ENCODE results near the gene BPI. TPM values are rescaled to one million over a fixed set of nuclear protein-coding genes. Genes with fewer than 3 reads are reported as not detected.
"Not testable (repeated sequence)": the region's sequence is repeated elsewhere in the genome, so short reads cannot be mapped to it uniquely, and the experiment has no call there.

BPI gene
- total RNA-seq, 1 donor = 1.4 TPM

DNA sequence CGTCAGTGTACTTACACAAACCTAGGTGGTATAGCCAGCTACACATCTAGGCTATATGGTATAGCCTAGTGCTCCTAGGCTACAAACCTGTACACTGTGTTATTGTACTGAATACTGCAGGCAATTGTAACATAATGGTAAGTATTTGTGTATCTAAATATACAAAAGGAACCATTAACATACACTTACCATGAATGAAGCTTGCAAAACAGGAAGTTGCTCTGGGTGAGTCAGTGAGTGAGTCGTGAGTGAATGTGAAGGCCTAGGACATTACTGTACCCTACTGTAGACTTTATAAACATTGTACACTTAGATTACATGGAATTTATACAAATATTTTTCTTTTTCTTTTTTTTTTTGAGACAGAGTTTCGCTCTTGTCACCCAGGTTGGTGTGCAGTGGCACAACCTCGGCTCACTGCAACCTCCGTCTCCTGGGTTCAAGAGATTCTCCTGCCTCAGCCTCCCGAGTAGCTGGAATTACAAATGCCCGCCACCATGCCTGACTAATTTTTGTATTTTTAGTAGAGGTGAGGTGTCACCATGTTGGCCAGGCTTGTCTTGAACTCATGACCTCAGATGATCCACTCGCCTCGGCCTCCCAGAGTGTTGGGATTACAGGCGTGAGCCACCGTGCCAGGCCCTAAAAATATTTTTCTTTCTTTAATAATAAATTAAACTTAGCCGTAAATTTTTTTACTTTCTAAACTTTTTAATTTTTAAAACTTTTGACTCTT is 28.0 kb upstream of the BPI start:
- TF ChIP-seq, protein P1, sequence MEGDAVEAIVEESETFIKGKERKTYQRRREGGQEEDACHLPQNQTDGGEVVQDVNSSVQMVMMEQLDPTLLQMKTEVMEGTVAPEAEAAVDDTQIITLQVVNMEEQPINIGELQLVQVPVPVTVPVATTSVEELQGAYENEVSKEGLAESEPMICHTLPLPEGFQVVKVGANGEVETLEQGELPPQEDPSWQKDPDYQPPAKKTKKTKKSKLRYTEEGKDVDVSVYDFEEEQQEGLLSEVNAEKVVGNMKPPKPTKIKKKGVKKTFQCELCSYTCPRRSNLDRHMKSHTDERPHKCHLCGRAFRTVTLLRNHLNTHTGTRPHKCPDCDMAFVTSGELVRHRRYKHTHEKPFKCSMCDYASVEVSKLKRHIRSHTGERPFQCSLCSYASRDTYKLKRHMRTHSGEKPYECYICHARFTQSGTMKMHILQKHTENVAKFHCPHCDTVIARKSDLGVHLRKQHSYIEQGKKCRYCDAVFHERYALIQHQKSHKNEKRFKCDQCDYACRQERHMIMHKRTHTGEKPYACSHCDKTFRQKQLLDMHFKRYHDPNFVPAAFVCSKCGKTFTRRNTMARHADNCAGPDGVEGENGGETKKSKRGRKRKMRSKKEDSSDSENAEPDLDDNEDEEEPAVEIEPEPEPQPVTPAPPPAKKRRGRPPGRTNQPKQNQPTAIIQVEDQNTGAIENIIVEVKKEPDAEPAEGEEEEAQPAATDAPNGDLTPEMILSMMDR (IDR thresholded peaks at IDR 0.05; ENCODE audit: insufficient read depth, low read length) = no peak
- DNase-seq (ENCODE audit: low read depth) = peak; percentile 79
- no peak overlapping the region for H3K4me3 ChIP-seq (ENCODE audit: low read depth, low read length)

DNA sequence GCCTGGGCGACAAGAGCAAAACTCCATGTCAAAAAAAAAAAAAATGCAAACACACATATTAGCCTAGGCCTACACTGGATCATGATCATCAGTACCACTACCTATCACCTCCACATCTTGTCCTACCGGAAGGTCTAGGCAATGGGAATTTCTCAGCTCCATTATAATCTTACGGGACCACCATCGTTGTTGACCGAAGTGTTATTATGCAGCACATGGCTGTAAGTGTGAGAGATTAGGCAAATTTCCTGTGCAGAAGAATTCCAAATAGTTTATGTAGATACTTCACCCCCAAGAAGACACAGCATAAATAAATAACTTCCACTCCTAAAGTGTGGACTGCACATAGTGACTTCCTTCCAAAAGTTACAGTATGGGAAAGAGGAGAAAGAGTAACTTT is 26.7 kb upstream of the BPI start:
- H3K4me3 ChIP-seq (ENCODE audit: low read depth, low read length) = no peak overlapping the region
- DNase-seq (ENCODE audit: low read depth) = no peak
- TF ChIP-seq, protein P1 (IDR thresholded peaks at IDR 0.05; ENCODE audit: insufficient read depth, low read length) = no peak

DNA sequence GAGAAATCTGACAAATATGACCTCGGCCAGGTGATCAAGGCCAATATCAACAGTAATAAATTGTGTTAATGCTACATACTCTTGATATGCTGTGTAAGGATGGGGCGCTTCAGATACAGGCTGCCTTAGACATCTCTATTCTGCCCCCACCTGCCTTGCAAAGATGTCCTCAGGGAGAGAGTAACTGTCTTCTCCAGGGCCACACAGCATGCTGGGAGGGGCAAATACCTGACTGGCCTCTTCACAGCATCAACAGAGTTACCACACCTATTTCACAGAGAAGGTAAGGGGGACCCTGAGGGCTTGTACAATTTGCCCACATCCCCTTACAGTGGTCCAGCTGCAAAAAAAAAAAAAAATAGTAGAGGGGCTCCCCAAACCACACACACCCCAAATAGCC is 26.3 kb upstream of the BPI start:
- H3K4me3 ChIP-seq (ENCODE audit: low read depth, low read length) = no peak overlapping the region
- no peak for DNase-seq (ENCODE audit: low read depth)
- TF ChIP-seq, protein P1 (IDR thresholded peaks at IDR 0.05; ENCODE audit: insufficient read depth, low read length) = no peak

DNA sequence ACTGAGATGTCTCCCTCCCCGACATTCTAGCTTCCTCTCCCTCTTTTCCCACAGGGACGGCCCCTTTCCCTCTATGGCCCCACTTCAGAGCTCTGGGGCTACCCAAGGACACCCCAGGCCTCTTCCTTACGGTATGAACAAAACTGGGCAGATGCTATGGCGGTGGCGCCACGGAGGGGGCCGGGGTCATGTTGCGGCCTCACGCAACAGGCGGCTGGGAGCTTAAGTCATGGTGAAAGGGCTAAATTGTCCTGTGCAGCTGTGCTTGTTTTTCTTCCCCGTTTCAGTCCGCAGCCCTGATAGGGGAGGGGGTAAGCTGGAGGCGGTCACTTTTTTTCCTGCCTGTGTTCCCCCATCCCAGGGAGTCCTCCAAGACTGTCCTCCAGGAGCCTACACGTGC is 25.8 kb upstream of the BPI start:
- TF ChIP-seq, protein P1 (IDR thresholded peaks at IDR 0.05; ENCODE audit: insufficient read depth, low read length) = no peak
- no peak for DNase-seq (ENCODE audit: low read depth)
- no peak overlapping the region for H3K4me3 ChIP-seq (ENCODE audit: low read depth, low read length)

DNA sequence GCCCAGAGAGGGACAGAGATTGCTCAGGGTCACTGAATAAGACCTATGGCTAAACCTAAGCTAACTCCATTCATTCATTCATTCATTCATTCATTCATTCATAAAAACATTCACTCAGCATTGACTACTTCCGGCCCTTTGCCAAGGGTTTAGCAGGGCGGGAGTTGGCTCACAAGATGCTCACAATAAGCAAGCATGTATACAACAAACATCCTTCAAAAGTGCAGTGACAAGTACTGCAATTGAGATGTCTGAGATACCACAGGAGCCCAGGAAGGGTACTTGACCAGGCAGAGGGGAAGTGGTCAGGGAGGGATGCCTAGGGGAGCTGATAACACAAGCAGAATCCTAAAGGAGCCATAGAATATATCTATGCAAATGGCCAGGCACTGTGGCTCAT is 25.2 kb upstream of the BPI start:
- DNase-seq (ENCODE audit: low read depth) = no peak
- no peak overlapping the region for H3K4me3 ChIP-seq (ENCODE audit: low read depth, low read length)
- TF ChIP-seq, protein P1 (IDR thresholded peaks at IDR 0.05; ENCODE audit: insufficient read depth, low read length) = no peak

DNA sequence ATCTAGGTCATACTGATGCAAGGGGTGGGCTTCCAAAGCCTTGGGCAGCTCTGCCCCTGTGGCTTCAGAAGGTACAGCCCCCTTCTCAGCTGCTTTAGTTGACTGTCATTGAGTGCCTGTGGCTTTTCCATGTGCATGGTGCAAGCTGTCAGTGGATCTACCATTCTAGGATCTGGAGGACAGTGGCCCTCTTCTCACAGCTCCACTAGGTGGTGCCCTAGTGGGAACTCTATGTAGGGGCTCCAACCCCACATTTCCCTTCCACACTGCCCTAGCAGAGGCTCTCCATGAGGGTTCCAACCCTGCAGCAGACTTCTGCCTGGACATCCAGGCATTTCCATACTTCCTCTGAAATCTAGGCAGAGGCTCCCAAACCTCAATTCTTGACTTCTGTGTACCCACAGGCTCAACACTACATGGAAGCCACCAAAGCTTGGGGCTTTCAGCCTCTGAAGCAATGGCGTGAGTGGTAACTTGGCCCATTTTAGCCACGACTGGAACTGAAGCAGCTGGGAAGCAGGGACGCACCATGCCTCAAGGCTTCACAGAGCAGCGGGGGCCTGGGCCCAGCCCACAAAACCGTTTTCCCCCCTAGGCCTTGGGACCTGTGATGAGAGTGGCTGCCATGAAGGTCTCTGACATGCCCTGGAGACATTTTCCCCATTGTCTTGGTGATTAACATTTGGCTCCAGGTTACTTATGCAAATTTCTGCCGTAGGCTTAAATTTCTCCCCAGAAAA is 22.6 kb upstream of the BPI start:
- not testable (repeated sequence) for DNase-seq (ENCODE audit: low read depth); H3K4me3 ChIP-seq (ENCODE audit: low read depth, low read length)

DNA sequence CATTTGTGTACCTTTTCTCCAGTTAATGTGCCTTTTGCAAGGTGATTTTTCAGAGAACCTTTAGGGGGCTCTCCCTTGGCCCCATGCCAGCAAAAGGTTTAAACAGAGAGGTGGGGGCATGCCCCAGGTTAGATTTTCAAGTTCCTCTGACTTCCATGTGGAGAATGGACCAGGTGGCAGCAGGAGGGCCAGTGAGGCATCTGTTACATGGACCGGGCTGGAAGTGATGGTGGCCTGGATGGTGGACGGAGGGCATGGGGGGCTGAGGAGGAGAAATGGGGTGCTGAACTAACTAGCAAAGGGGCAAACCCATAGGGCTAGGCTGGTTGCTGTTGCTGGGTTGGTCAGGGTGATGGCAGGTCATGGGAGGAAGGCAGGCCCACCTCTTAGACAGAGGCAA is 20.7 kb upstream of the BPI start:
- TF ChIP-seq, protein P1 (IDR thresholded peaks at IDR 0.05; ENCODE audit: insufficient read depth, low read length) = no peak
- no peak for DNase-seq (ENCODE audit: low read depth)

DNA sequence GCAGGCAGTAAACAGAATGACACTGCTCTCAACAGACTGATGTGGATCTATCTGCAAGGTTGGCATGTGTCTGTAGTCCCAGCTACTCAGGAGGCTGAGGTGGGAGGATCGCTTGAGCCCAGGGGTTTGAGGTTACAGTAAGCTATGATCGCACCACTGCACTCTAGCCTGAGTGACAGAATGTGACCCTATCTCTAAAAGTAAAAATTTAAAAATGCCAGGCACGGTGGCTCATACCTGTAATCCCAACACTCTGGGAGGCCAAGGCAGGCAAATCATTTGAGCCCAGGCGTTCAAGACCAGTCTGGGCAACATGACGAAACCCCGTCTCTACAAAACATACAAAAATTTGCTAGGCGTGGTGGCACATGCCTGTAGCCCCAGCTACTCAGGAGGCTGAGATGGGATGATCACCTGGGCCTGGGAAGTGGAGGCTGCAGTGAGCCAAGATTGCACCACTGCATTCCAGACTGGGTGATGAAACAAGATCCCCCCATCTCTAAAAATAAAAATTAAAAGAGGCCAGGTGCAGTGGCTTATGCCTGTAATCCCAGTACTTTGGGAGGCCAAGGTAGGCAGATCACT is 19.8 kb upstream of the BPI start:
- not testable (repeated sequence) for DNase-seq (ENCODE audit: low read depth); H3K4me3 ChIP-seq (ENCODE audit: low read depth, low read length)

More for the DNA sequence above, 20.7 kb upstream of the BPI start:
- H3K4me3 ChIP-seq (ENCODE audit: low read depth, low read length) = no peak overlapping the region

Data from fibroblast of the aortic adventitia (primary cell).